Measurements from ENCODE around the gene GFPT2. TPM values are rescaled to one million over a fixed set of nuclear protein-coding genes. Genes with fewer than 3 reads are reported as not detected.

The GFPT2 gene
- total and polyA plus RNA-seq, 2 of the 8 experiments (the other 6 are each of a cell fraction or from before 2014, with no cell fraction given): 83.7 to 143 TPM

- no peak for TF ChIP-seq TAF7 (optimal IDR thresholded peaks at IDR 0.05; ENCODE audit: borderline replicate concordance, low read depth, low read length)
- no peak for TF ChIP-seq TEAD4 (IDR thresholded peaks at IDR 0.05; ENCODE audit: low read depth, low read length)
- TF ChIP-seq RFX5 (IDR thresholded peaks at IDR 0.05; ENCODE audit: borderline replicate concordance, low read depth, low read length): no peak
- TF ChIP-seq CHD2 (IDR thresholded peaks at IDR 0.05; ENCODE audit: low read length): peak; percentile 85
- TF ChIP-seq CHD7 (IDR thresholded peaks at IDR 0.05; ENCODE audit: insufficient replicate concordance, low read length): no peak
- TF ChIP-seq CHD1 (IDR thresholded peaks at IDR 0.05; ENCODE audit: low read depth, low read length): no peak
- no peak for TF ChIP-seq BRCA1 (IDR thresholded peaks at IDR 0.05; ENCODE audit: low read depth, low read length)
- TF ChIP-seq CBX5 (IDR thresholded peaks at IDR 0.05; ENCODE audit: low read depth, low read length): no peak
- no peak for TF ChIP-seq CTBP2 (IDR thresholded peaks at IDR 0.05; ENCODE audit: borderline replicate concordance, insufficient read depth, insufficient read length, low read length)
- no peak for TF ChIP-seq YY1 (IDR thresholded peaks at IDR 0.05; ENCODE audit: low read depth, low read length)
Observed at GRCh38 chr5:180291943-180292831, 60.9 kb downstream of the GFPT2 start, which contains the start of gene MAPK9 (continued).

All from H1 (cell line).